ENCODE results near the gene PHIP. TPM values are rescaled to one million over a fixed set of nuclear protein-coding genes. Genes with fewer than 3 reads are reported as not detected.

Gene PHIP
- total and polyA plus RNA-seq, 9 of the 15 experiments (the other 6 are each of a cell fraction or from before 2014, with no cell fraction given): 8.1 to 36.3 (median 16.5) TPM

- Histone ChIP-seq H3K27me3 (ENCODE audit: control insufficient read depth in 2 of 2, insufficient read depth in 2 of 2, low read length in 2 of 2) (no peaks in the 10 kb centered on the region), H3K36me3 (ENCODE audit: control insufficient read depth, insufficient read depth, low read length) (peaks cover 45% of the 10 kb centered on the region), H3K4me3 (no peak overlapping the region), H2AFZ (ENCODE audit: low read depth, low read length) (no peak overlapping the region), H3K4me1 (replicated peaks in 1 of 2; ENCODE audit: control insufficient read depth in 2 of 2, insufficient read depth in 2 of 2, low read length in 2 of 2) (no peaks in the 10 kb centered on the region), H3K9ac (ENCODE audit: insufficient read depth in 1 of 2, low read depth in 2 of 2, low read length in 2 of 2) (peak overlapping the region in 1 of 2 experiments; percentile 79; a peak in 1 of 4 replicates), H3K27ac (ENCODE audit: extremely low read depth, low read depth, low read length) (no peak overlapping the region; the same call in 2 of the 3 replicates), H4K20me1 (replicated peaks; ENCODE audit: control insufficient read depth, insufficient read depth, low read length) (no peaks in the 10 kb centered on the region), H3K4me2 (ENCODE audit: insufficient read depth, low read length) (no peak overlapping the region), H3K9me3 (replicated peaks; ENCODE audit: control insufficient read depth, insufficient read depth, low read depth, low read length) (no peaks in the 10 kb centered on the region), H3K9me1 (ENCODE audit: control insufficient read depth, insufficient read depth, low read length) (no peaks in the 10 kb centered on the region), H3K79me2 (ENCODE audit: control insufficient read depth, insufficient read depth, low read length) (peaks cover 88% of the 10 kb centered on the region)
- DNase-seq (ENCODE audit: extremely low read depth in 1 of 4, low spot score in 3 of 4): no peak
- FAIRE-seq: no peak
- in situ Hi-C loops (cut with MboI) (no loop called here), intact Hi-C loops (cut with micrococcal nuclease) (no loop called here)
- ChIA-PET POLR2A (no interaction called here), CTCF (ENCODE audit: low intra/inter-chr PET ratio) (no interaction called here)
- WGBS (ENCODE audit: insufficient coverage, low coverage, missing lambda C conversion rate): 31% methylated on average over 1 of the region's 1 CpG
- no TSS peak for BruUV-seq (replicated peaks)
- no peak for ATAC-seq
- no peak for TF ChIP-seq FOXM1 (IDR thresholded peaks at IDR 0.05; ENCODE audit: low read depth)
- no peak for TF ChIP-seq FOXM1 (CRISPR knock-in tag; IDR thresholded peaks at IDR 0.05; ENCODE audit: low read depth)
- no peak for TF ChIP-seq ZNF143 (CRISPR knock-in tag; IDR thresholded peaks at IDR 0.05)
- TF ChIP-seq RFX1 (IDR thresholded peaks at IDR 0.05): no peak
- no peak for TF ChIP-seq MCM2 (IDR thresholded peaks at IDR 0.05; ENCODE audit: low read depth)
- TF ChIP-seq ARNT (IDR thresholded peaks at IDR 0.05): no peak
- peak in 1 of 2 experiments; percentile 53; a peak in 2 of 4 replicates for TF ChIP-seq KDM1A (IDR thresholded peaks at IDR 0.05)
Measured at GRCh38 chr6:79073888-79074287, 4.2 kb downstream of the PHIP start.

GRCh38 chr6:79072640-79073181, 5.3 kb downstream of the PHIP start:
- no peak for ATAC-seq
- ChIA-PET CTCF (ENCODE audit: low intra/inter-chr PET ratio) (no interaction called here), POLR2A (interaction anchor here (1.0 to 1.3 kb wide), 2 partner anchors 11 to 560 kb away, joined by 3 read pairs; no protein-coding TSS in a partner anchor)
- H3K27me3 ChIP-seq (ENCODE audit: control insufficient read depth in 2 of 2, insufficient read depth in 2 of 2, low read length in 2 of 2): no peaks in the 10 kb centered on the region
- DNase-seq (ENCODE audit: extremely low read depth in 1 of 4, low spot score in 3 of 4): no peak
- H3K4me3 ChIP-seq: no peak overlapping the region
- WGBS (ENCODE audit: insufficient coverage, low coverage, missing lambda C conversion rate): 92% methylated on average over 3 of the region's 3 CpGs
- no peaks in the 10 kb centered on the region for H3K9me3 ChIP-seq (replicated peaks; ENCODE audit: control insufficient read depth, insufficient read depth, low read depth, low read length)
- peaks cover 94% of the 10 kb centered on the region for H3K79me2 ChIP-seq (ENCODE audit: control insufficient read depth, insufficient read depth, low read length)
- FAIRE-seq: no peak
- no peak overlapping the region for H3K4me2 ChIP-seq (ENCODE audit: insufficient read depth, low read length)
- H3K9me1 ChIP-seq (ENCODE audit: control insufficient read depth, insufficient read depth, low read length): no peaks in the 10 kb centered on the region
- H3K36me3 ChIP-seq (ENCODE audit: control insufficient read depth, insufficient read depth, low read length): peaks cover 53% of the 10 kb centered on the region
- no peak overlapping the region for H2AFZ ChIP-seq (ENCODE audit: low read depth, low read length)
- no TSS peak for BruUV-seq (replicated peaks)
- in situ Hi-C loops (cut with MboI): no loop called here
- H3K27ac ChIP-seq (ENCODE audit: extremely low read depth, low read depth, low read length): no peak overlapping the region
- H4K20me1 ChIP-seq (replicated peaks; ENCODE audit: control insufficient read depth, insufficient read depth, low read length): no peaks in the 10 kb centered on the region
- intact Hi-C loops (cut with micrococcal nuclease): no loop called here
- no peaks in the 10 kb centered on the region for H3K4me1 ChIP-seq (replicated peaks in 1 of 2; ENCODE audit: control insufficient read depth in 2 of 2, insufficient read depth in 2 of 2, low read length in 2 of 2)
- TF ChIP-seq RBM25 (IDR thresholded peaks at IDR 0.05; ENCODE audit: low read depth, low read length, severe bottlenecking) (peak; percentile 64), BCOR (IDR thresholded peaks at IDR 0.05) (0 out of 2 replicates have a peak, but pooled peaks have one; percentile 27), CBX1 (IDR thresholded peaks at IDR 0.05; ENCODE audit: low read depth) (no peak)
- H3K9ac ChIP-seq (ENCODE audit: insufficient read depth in 1 of 2, low read depth in 2 of 2, low read length in 2 of 2): no peak overlapping the region

Data from K562 (cell line).